Stimulated activated CD8-positive, alpha-beta memory T cell treated with anti-CD3 and anti-CD28 coated beads, Interleukin-4, amount 100 ng/mL, for 48 hours (primary cell): Measurements from ENCODE around the gene MDN1.
"Not testable (repeated sequence)": the region's sequence is repeated elsewhere in the genome, so short reads cannot be mapped to it uniquely, and the experiment has no call there.

Experiments used
- DNase-seq: peaks from one replicate; pipeline ENCODE4 v3.0.0-alpha.2; 2020

MDN1 gene

GRCh38 chr6:89818977-89819335 lies 638 bp downstream of the MDN1 start:
- DNase-seq = peak; percentile 34

- no peak for DNase-seq
Observed at GRCh38 chr6:89817481-89817880, 2.1 kb downstream of the MDN1 start.

- DNase-seq = not testable (repeated sequence)
Observed at GRCh38 chr6:89813422-89813821, 6.2 kb downstream of the MDN1 start.

- no peak for DNase-seq
Observed at GRCh38 chr6:89807581-89807980, 12.0 kb downstream of the MDN1 start.

- no peak for DNase-seq
Observed at GRCh38 chr6:89805814-89806371, 13.7 kb downstream of the MDN1 start.

- DNase-seq = no peak
Observed at GRCh38 chr6:89803271-89803670, 16.3 kb downstream of the MDN1 start.

GRCh38 chr6:89799756-89800155 lies 19.8 kb downstream of the MDN1 start:
- DNase-seq = no peak

- DNase-seq = no peak
Observed at GRCh38 chr6:89799096-89799495, 20.5 kb downstream of the MDN1 start.

GRCh38 chr6:89797317-89797716 lies 22.3 kb downstream of the MDN1 start:
- no peak for DNase-seq

- DNase-seq = no peak
Observed at GRCh38 chr6:89794324-89794723, 25.3 kb downstream of the MDN1 start.

GRCh38 chr6:89793586-89793985 lies 26.0 kb downstream of the MDN1 start:
- no peak for DNase-seq

GRCh38 chr6:89792881-89793280 lies 26.7 kb downstream of the MDN1 start:
- DNase-seq = no peak

- no peak for DNase-seq
Observed at GRCh38 chr6:89790403-89790802, 29.2 kb downstream of the MDN1 start.

- no peak for DNase-seq
Observed at GRCh38 chr6:89789980-89790379, 29.6 kb downstream of the MDN1 start.

- no peak for DNase-seq
Observed at GRCh38 chr6:89787660-89788328, 31.8 kb downstream of the MDN1 start.

- DNase-seq = no peak
Observed at GRCh38 chr6:89786970-89787369, 32.6 kb downstream of the MDN1 start.

GRCh38 chr6:89784838-89785237 lies 34.8 kb downstream of the MDN1 start:
- DNase-seq = no peak

GRCh38 chr6:89783293-89783692 lies 36.3 kb downstream of the MDN1 start:
- not testable (repeated sequence) for DNase-seq

GRCh38 chr6:89782222-89782621 lies 37.4 kb downstream of the MDN1 start:
- no peak for DNase-seq

GRCh38 chr6:89781070-89782034 lies 38.2 kb downstream of the MDN1 start:
- no peak for DNase-seq

GRCh38 chr6:89777455-89777854 lies 42.1 kb downstream of the MDN1 start:
- DNase-seq = no peak

GRCh38 chr6:89776583-89777233 lies 42.9 kb downstream of the MDN1 start:
- no peak for DNase-seq

- no peak for DNase-seq
Observed at GRCh38 chr6:89775150-89775549, 44.4 kb downstream of the MDN1 start.
